ENCODE results near the gene GIMAP8. TPM values are rescaled to one million over a fixed set of nuclear protein-coding genes. Genes with fewer than 3 reads are reported as not detected.

GIMAP8 gene
- total RNA-seq, 2 donors from 2014 or later: 2.5 to 6.5 TPM

DNA sequence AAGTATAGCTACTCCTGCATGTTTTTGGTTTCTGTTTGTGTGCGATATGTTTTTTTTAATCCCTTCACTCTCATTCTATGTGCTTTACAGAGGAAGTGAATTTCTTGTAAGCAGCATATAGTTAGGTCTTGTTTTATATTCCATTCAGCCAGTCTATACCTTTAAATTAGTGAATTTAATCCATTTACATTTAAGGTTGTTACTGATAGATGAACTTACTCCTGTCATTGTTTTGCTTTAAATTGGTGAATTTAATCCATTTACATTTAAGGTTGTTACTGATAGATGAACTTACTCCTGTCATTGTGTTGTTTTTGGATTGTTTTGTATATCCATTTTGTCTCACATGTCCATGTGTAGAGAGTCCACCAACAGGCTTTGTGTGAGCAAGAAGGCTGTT, 11.1 kb downstream of the GIMAP8 start:
- no peaks in the 10 kb centered on the region for H3K9me3 ChIP-seq
- 97% methylated on average over 1 of the region's 1 CpG for WGBS
- intact Hi-C loops (cut with DNase I): no loop called here

DNA sequence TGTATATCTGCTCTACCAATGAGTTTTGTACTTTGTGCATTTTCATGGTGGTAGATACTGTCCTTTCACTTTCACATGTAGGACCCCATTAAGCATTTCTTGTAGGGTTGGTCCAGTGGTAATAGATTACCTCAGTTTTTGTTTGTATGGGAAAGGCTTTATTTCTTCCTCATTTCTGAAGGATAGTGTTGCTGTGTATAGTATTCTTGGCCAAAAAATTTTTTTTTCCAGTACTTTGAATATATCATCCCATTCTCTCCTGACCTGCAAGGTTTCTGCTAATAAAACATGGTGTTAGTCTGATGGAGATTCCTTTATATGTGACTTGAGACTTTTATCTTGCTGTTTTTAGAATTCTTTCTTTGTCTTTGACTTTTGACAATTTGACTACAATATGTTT, 12.0 kb downstream of the GIMAP8 start:
- Histone ChIP-seq H3K36me3 (no peaks in the 10 kb centered on the region), H3K9me3 (no peaks in the 10 kb centered on the region), H3K4me3 (no peak overlapping the region), H3K27me3 (replicated peaks; ENCODE audit: insufficient read depth) (no peaks in the 10 kb centered on the region), H3K27ac (no peak overlapping the region), H3K4me1 (replicated peaks) (no peaks in the 10 kb centered on the region)
- TF ChIP-seq POLR2A (IDR thresholded peaks at IDR 0.05): no peak
- TF ChIP-seq, protein P1, sequence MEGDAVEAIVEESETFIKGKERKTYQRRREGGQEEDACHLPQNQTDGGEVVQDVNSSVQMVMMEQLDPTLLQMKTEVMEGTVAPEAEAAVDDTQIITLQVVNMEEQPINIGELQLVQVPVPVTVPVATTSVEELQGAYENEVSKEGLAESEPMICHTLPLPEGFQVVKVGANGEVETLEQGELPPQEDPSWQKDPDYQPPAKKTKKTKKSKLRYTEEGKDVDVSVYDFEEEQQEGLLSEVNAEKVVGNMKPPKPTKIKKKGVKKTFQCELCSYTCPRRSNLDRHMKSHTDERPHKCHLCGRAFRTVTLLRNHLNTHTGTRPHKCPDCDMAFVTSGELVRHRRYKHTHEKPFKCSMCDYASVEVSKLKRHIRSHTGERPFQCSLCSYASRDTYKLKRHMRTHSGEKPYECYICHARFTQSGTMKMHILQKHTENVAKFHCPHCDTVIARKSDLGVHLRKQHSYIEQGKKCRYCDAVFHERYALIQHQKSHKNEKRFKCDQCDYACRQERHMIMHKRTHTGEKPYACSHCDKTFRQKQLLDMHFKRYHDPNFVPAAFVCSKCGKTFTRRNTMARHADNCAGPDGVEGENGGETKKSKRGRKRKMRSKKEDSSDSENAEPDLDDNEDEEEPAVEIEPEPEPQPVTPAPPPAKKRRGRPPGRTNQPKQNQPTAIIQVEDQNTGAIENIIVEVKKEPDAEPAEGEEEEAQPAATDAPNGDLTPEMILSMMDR (IDR thresholded peaks at IDR 0.05): no peak
- TF ChIP-seq POLR2AphosphoS5 (IDR thresholded peaks at IDR 0.05): no peak
- no peak for DNase-seq (ENCODE audit: low spot score)
- intact Hi-C loops (cut with DNase I): no loop called here

More for the DNA sequence above, 11.1 kb downstream of the GIMAP8 start:
- no peak overlapping the region for H3K27ac ChIP-seq
- H3K4me3 ChIP-seq: no peak overlapping the region
- no peak for TF ChIP-seq POLR2AphosphoS5 (IDR thresholded peaks at IDR 0.05)
- no peak for TF ChIP-seq POLR2A (IDR thresholded peaks at IDR 0.05)
- TF ChIP-seq, protein P1 (IDR thresholded peaks at IDR 0.05): no peak
- H3K4me1 ChIP-seq (replicated peaks): no peaks in the 10 kb centered on the region
- no peak for DNase-seq (ENCODE audit: low spot score)
- no peaks in the 10 kb centered on the region for H3K27me3 ChIP-seq (replicated peaks; ENCODE audit: insufficient read depth)
- no peaks in the 10 kb centered on the region for H3K36me3 ChIP-seq

DNA sequence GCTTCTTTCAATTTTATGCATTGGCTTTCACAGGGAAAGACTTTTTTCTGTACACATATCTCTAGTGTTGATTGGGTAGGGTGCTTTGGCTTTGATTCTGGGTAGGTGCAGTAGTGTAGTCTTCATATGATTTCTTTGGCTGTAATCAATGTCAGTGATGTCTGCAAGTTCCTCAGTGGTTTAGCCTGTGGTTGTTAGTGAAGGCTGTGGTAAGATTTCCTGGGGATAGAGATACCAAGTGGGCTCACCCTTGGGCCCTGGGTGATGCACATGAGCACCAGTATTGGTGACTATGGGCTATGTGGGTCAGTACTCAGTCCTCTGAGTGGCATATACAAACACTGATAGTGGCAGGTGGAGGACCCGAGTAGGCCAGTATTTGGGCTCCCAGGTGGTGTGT, 13.0 kb downstream of the GIMAP8 start:
- no peaks in the 10 kb centered on the region for H3K27me3 ChIP-seq (replicated peaks; ENCODE audit: insufficient read depth)
- H3K36me3 ChIP-seq: no peaks in the 10 kb centered on the region
- no peaks in the 10 kb centered on the region for H3K9me3 ChIP-seq
- intact Hi-C loops (cut with DNase I): no loop called here
- H3K4me1 ChIP-seq (replicated peaks): no peaks in the 10 kb centered on the region
- DNase-seq (ENCODE audit: low spot score): no peak
- TF ChIP-seq, protein P1 (IDR thresholded peaks at IDR 0.05): no peak
- TF ChIP-seq POLR2A (IDR thresholded peaks at IDR 0.05) (no peak), POLR2AphosphoS5 (IDR thresholded peaks at IDR 0.05) (no peak)
- WGBS: 91% methylated on average over 1 of the region's 1 CpG
- H3K27ac ChIP-seq: no peak overlapping the region
- no peak overlapping the region for H3K4me3 ChIP-seq

DNA sequence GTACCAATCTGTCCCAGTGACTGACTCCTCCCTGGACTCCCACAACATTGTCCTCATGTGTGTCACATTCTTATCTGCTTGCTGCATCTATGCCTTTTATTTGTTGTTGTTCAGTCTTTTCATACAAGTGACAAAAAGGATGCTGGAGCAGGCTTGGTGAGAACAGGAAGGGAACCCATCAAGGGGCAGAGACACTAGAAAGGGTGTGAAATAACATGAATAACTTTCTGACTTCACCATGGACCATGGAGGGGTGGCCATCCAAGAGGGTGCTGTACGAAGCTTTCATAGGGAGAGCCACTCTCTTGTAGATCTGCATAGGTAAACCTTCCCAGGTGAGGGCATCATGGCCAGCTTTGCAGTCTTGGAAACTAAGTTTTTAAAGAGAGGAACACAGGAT, 14.5 kb downstream of the GIMAP8 start:
- no peaks in the 10 kb centered on the region for H3K36me3 ChIP-seq
- no peak for DNase-seq (ENCODE audit: low spot score)
- TF ChIP-seq, protein P1 (IDR thresholded peaks at IDR 0.05): no peak
- no peak for TF ChIP-seq POLR2A (IDR thresholded peaks at IDR 0.05)
- no peak for TF ChIP-seq POLR2AphosphoS5 (IDR thresholded peaks at IDR 0.05)
- no peaks in the 10 kb centered on the region for H3K9me3 ChIP-seq
- no peak overlapping the region for H3K27ac ChIP-seq
- H3K4me3 ChIP-seq: no peak overlapping the region
- WGBS: 100% methylated on average over 1 of the region's 1 CpG
- no peaks in the 10 kb centered on the region for H3K27me3 ChIP-seq (replicated peaks; ENCODE audit: insufficient read depth)
- intact Hi-C loops (cut with DNase I): no loop called here
- no peaks in the 10 kb centered on the region for H3K4me1 ChIP-seq (replicated peaks)

DNA sequence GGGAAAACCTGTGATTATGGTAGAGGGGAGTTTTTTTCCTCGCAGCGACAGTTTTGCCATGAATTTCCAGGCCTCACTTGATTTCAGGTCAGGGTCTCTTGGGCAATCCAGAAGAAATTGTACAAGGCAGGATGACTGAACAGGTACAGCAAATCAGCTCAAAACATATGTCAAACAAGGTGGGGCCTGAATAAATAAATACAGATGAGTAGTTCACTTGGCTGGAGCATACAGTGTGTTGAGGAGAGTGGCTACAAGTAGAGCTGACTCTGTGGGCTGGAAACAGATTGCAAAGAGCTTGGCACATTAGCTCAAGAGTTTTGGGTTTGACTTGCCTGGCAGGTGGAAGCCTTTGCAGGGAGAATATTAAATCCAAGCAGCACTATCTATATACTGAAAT, 15.0 kb downstream of the GIMAP8 start:
- Histone ChIP-seq H3K27ac (no peak overlapping the region), H3K27me3 (replicated peaks; ENCODE audit: insufficient read depth) (no peaks in the 10 kb centered on the region), H3K36me3 (no peaks in the 10 kb centered on the region), H3K9me3 (no peaks in the 10 kb centered on the region), H3K4me1 (replicated peaks) (no peaks in the 10 kb centered on the region), H3K4me3 (no peak overlapping the region)
- DNase-seq (ENCODE audit: low spot score): no peak
- intact Hi-C loops (cut with DNase I): no loop called here
- WGBS: 94% methylated on average over 2 of the region's 2 CpGs
- TF ChIP-seq, protein P1 (IDR thresholded peaks at IDR 0.05): no peak
- TF ChIP-seq POLR2AphosphoS5 (IDR thresholded peaks at IDR 0.05) (no peak), POLR2A (IDR thresholded peaks at IDR 0.05) (no peak)
